ENCODE results near the gene CRMP1.

Gene CRMP1

DNA sequence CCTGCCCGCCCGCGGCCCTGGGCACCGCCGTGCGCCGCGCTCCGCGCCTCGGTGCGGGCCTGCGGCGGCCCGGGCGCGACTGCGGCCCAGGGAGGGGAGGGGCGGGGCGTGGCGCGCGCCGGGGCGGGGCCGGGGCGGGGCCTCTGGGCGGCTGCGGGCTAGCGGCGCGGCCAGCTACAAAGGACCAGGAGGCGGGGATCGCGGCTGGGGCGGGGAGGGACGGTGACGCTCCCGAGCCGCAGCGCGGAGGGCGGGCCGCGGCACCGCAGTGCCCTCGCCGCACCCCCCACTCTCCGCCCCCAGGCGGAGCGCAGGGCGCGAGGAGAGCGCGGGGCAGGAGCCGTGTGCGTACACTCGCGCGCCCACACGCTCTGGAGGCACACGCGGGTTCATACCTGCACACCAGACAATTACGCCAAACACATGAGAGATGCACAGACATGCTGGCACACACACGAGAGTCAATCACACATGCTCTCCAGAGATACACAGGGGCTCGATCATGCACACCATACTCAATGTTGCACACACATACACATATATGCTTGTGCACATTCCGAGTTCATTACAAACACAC is at the start of gene CRMP1:
Gene CRMP1 (minus strand): TSS at position 83 of the 577 bp plus-strand sequence. CDS start 117 bp downstream, outside the sequence.
- no peak for DNase-seq

DNA sequence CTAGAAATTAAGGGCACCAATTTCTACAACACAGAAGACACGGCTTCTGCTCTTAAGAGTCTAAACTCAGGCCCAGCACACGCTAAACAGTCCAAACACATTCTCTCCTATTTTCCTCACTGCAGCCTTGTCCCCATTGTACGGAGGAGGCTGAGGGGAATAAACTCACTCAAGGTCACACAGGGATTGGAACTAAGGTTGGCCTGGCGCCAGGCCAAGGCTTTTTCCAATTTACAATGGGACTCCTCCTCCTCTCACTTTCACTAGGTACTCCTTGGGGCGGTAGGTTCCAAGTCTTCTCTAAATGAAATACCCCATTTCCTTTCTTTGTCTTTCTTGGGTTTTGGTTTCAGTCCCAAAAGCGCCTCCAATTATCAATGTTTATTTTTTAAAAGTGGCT is 48.7 kb upstream of the CRMP1 start:
- no peak for DNase-seq

- no peak for DNase-seq
These were observed 47.8 kb upstream of the CRMP1 start for GRCh38 chr4:5940470-5941203.

- DNase-seq, result no peak
These were observed 41.3 kb upstream of the CRMP1 start for GRCh38 chr4:5933996-5934831.

DNA sequence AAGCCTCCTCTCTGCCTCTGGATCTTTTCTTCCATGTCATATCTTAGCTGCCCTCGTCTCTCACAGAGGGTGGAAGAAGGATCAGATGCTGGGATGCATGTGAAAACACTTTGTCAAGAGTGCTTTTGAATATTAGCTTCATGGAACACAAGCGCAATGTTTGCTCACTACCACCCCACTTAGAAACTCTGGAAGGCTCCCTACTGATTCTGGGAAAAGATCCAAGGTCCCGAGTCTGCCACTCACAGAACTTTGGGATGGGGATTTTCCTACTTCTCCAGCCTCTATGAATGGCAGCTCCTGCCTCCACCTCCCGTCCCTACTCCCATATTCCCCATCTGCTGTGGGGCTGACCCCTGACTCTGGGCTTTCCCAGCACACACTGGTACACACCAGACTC is 40.2 kb upstream of the CRMP1 start:
- DNase-seq, result no peak

DNA sequence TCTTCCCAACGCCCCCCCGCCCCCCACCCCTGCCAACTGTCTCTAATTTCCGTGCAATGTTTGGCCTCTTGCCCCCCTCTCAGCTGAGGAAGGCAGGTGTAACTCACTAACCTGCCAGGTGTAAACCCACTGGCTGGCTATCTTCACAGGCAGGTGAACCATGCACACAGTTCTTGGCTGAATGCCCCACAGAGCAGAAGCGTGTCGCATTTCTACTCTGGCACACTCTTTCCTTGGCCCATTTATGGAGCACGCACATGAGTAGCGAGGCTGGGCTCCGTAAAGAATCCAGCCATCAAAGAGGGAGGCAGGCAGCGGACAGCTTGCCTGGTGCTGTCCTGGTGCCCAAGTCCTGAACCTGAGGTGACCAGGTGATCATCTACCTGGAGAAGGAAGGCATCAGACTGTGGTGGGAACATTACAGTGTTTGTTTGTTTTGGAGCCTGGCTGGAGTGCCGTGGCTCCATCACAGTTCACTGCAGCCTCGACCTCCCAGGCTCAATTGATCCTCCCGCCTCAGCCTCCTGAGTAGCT is 39.2 kb upstream of the CRMP1 start:
- no peak for DNase-seq

DNA sequence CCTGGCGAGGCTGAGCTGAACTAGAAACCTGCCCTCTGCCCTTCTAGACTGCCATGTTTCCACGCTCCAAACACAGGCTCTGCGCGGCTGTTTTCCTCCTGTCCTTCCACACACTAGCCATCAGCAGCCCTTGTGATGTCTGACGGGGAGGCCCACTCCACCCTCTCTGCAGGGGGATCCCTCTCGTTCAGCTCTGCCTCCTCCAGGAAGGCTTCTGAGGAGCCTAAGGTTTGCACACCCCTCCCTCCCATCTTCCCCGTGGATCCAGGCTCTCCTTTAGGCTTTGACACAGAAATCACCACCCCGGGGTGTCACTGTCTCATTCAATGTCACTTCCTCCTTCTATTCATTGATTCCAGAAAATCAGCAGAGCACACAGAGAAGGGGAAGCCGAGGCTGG is 38.6 kb upstream of the CRMP1 start:
- DNase-seq, result no peak

DNA sequence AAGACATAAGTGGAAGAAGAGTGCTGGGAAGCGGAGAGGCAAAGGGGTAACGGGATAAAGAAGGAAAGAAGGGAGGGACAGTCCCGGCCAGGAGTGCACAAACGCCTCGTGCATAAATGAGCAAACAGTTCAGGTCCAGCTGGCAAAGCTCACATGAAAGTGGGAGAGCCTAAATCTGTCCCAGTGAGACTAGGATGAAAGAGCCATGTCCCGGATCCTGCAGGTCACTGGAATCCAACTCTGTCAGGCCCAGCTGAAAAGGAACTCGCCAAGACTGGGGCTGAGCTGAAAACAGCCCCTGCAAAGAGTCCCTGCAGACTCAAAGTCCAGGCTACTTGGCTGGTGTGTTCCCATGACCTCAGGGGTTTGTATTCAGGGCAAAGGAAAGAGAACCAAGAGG is 38.0 kb upstream of the CRMP1 start:
- no peak for DNase-seq

GRCh38 chr4:5930456-5930855 is 37.6 kb upstream of the CRMP1 start:
- no peak for DNase-seq

DNA sequence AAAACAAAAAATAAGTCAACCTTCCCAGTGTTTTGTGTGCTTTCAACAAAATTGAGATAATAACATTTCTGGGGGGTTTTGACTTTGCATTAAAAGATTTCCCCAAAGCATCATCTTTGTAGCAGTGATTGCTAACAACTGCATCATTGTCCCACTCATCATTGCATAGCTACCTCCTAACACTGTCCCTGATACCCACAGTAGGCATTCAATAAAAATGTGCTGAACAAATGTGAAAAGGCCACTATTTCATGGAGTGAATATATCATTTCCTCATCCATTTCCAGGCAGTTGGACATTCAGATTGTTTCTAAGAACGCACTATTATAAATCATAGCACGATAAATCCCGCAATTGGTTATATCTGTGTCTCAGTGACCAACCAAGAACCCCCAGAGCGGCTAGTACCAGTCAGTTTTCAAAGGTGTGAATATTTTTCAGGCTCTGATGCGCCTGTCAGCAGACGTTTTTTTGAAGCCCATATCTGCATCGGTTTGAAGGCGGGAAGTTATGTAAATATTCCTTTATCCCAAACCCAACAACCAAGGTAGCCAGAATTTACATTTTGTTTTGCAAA is 36.0 kb upstream of the CRMP1 start:
- no peak for DNase-seq

DNA sequence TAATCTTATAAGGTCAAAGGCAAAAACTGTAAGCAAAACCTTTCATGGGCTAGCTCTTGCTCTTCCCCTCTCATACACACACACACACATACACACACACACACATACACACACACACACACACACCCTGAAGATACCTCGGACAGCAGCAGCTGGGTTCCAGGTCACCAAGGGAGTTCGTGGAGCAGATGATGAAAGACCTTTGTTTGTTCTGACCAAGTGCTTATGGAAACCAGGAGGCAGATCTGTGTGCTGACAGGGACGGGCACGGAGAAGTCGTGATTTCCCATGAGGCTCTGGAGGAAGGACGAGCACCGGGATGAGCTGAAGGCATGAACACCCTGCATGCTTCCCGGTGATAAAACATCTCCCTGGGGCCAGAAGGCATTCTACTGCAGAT is 35.4 kb upstream of the CRMP1 start:
- DNase-seq, result no peak

DNA sequence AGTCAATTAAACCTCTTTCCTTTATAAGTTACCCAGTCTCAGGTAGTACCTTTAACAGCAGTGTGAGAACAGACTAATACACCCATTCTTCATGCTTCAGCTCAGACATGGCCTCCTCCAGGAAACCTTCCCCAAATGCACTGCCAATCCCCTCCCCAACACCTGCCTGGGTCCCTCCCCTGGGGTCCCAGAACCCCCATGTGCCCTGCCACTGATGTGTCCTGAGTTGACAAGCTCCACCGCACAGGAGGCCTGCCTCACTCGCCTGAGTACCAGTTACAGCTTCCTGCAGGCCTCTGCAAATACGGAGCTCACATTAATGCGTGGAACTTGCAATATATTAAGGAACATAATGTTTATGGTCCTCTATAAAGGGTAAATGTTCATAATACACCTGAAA is 34.9 kb upstream of the CRMP1 start:
- no peak for DNase-seq

DNA sequence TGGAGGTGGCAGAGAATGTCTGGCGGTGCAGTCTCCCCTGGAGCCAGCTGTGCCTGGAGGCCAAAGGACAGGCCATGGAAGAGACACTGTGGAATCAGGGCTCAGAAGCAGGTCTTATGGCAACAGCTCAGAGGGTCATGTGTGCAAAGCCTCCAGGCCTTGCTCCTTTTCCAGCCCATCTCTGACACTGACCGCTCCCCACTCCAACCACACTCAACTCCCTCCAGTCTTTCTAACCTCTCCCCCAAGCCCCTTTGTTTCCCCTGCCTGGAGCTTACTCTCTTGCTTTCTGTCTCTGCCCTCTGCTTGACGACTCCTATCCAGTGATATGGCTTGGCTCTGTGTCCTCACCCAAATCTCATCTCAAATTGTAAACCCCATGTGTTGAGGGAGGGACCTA is 34.2 kb upstream of the CRMP1 start:
- DNase-seq, result no peak

DNA sequence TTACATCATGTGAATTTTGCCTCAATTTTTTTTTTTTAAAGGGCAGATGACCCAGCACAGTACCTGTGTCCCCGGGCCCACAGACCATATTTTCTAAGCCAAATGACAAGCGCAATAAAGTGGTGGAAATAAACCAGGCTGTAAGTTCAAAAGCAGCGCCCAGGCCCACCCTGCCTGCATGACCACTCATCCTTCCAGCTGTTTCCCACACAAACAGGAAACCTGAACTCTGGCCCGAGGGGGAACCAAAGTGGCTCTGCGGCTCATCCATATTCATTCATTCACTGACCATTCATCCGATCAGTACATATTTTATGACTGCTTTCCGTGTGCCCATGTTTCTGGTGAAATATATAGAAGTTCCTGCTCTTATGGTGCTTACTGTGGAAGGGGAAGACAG is 33.7 kb upstream of the CRMP1 start:
- no peak for DNase-seq

- DNase-seq, result no peak
These were observed 32.7 kb upstream of the CRMP1 start for GRCh38 chr4:5925419-5926200.

- DNase-seq, result no peak
These were observed 31.7 kb upstream of the CRMP1 start for GRCh38 chr4:5924461-5925125.

GRCh38 chr4:5923376-5923775 is 30.5 kb upstream of the CRMP1 start:
- no peak for DNase-seq

- no peak for DNase-seq
These were observed 29.7 kb upstream of the CRMP1 start for GRCh38 chr4:5922556-5922955.

- no peak for DNase-seq
These were observed 29.1 kb upstream of the CRMP1 start for GRCh38 chr4:5921981-5922380.

DNA sequence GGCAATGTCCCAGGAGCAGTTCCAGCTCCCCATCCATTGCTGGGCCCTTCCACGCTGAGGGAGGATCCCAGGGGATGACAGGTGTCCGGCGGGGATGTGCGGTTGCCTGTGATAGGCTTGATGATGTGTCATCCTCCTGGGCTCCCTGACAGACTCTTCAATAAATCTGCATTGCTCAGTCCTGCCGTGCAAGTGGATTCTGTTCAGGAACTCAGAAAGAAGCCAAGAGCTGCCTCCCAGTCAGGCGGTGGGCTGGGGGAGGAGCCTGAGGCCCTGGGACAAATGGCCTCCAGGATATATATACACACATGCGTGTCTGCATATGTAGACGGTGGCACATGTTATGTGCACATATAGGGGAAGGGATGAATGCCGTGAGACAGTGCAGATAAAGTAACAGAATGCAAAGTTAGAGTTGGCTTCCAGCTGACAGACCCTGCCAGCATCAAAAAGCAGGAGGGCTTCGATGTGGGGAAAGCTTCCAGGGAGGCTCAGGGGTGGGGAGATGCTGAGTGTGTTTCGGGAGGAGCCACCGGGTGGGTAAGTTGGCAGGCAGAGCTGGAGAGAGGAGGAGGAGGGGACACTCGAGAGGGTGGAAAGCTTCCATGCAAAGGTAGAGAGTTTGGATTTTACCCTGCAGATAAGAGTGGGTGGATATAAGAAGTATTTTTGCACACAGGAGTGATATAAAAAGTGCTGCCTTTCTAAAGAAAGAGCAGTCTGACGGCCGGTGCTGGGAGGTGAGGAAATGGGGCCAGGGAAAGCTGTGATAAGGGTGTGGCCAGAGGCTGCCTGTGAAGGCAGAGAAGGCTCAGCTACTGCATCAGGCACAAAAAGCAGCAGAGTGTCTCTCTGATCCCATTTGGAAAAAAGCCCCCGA is 28.5 kb upstream of the CRMP1 start:
- DNase-seq, result no peak

GRCh38 chr4:5919571-5919970 is 26.7 kb upstream of the CRMP1 start:
- no peak for DNase-seq

Measured in CD4-positive, alpha-beta T cell treated with Interleukin-15 for 1 hour (primary cell).